SH-SY5Y (cell line): ENCODE results near the gene SEPTIN3.

Source experiments
- GATA2 ChIP-seq: IDR thresholded peaks from 2 replicates; pipeline ENCODE4 v1.6.1; 2011; ENCODE audit warnings: mild to moderate bottlenecking, low read depth, low read length
- GATA3 ChIP-seq: IDR thresholded peaks from 2 replicates; pipeline ENCODE4 v1.6.1; 2011; ENCODE audit warnings: low read depth, mild to moderate bottlenecking, low read length, moderate library complexity

DNA sequence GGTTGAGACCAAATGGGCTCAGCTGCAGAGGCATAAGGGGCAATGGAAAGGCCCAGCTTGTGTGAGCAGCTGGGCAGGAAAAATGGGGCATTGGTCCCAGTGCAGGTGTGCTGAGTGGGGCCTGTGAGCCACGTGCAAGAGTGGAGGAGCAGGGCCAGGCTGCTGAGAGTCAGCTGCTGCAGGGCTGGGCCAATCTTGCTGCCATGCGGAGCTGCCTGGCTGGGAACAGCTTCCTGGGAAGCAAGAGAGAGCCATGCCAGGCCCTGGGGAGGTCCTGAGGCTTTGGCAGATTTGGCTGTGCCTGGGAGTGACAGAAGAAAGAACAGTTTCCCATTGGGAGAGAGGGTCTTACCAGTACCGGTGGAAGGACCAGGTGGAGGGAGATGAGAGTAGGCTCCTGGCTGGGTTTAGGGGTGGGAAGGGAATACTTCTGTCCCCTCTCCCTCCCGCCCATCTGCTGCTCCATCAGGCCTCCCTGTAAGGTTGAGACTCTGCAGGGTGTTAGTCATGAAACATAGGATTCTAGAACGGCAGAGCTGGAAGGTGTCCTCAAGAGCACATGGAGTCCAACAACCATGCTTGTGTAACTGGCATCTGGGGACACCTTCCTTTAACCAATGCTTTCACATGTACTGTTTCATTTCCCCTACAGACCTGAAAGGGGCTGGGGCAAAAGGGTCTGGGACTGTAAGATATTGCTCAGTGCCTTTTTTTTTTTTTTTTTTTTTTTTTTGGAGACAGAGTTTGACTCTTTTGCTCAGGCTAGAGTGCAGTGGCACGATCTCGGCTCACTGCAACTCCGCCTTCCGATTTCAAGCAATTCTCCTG, 10.4 kb downstream of the SEPTIN3 start:
- no peak for TF ChIP-seq GATA2
- no peak for TF ChIP-seq GATA3
